ENCODE data around the gene GOLGA6L9.
"Not testable (repeated sequence)": the region's sequence is repeated elsewhere in the genome, so short reads cannot be mapped to it uniquely, and the experiment has no call there.

The GOLGA6L9 gene

DNA sequence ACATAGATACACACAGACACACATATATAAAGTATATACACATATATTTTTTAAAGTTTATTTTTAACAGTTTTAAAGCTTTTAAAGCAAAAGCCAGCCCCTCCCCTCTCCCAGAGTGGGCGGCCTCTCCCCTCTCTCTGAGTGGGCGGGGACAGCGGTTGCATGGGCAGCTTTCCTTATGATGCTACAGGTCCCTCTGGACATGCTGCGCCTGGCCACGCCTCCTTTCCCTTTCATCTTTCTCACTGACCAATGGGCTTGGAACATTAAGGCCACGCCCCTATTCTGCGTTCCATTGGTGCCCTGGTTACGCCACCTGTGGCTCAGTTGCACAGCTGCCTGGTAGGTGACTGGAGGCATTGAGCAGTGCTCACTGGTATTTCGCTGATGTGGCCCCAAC lies at the start of gene GOLGA6L9:
Gene GOLGA6L9 (plus strand): TSS at position 124 of the 400 bp plus-strand sequence. CDS start 264 bp downstream, at position 388.
- DNase-seq: not testable (repeated sequence)

DNA sequence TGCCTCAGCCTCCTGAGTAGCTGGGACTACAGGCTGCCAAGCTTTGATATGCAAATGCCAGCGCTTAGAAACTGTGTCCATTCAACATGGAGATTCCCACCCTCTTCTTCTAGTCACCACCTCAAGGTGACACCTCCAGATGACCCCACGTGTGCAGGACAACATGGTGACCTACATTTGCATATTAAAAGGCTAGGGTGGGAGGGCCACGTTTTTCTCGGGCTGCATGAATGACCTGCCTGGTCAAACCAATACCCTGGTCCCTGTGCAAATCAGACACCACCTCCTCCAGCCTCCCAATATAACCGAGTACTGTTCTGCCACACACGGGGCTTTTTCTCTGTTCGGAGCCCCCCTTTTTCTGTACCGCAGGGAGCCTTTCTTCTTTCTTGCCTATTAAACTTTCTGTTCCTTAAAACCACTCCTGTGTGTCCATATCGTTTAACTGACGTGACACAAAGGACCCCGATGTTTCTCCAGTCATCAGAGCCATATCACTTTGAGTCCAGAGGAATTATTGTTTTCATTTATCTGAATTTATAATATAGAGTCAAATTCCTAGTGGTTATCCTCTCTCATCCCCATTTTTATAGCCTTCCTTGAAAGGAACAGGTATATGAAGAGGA lies 48.2 kb upstream of the GOLGA6L9 start:
- not testable (repeated sequence) for DNase-seq

- not testable (repeated sequence) for DNase-seq
These were observed 42.4 kb upstream of the GOLGA6L9 start for GRCh38 chr15:82387209-82387608.

GRCh38 chr15:82390152-82390551 lies 39.5 kb upstream of the GOLGA6L9 start:
- not testable (repeated sequence) for DNase-seq

GRCh38 chr15:82392077-82392476 lies 37.5 kb upstream of the GOLGA6L9 start:
- DNase-seq: not testable (repeated sequence)

- no peak for DNase-seq
These were observed 35.9 kb upstream of the GOLGA6L9 start for GRCh38 chr15:82393671-82394070.

GRCh38 chr15:82395788-82396187 lies 33.8 kb upstream of the GOLGA6L9 start:
- not testable (repeated sequence) for DNase-seq

DNA sequence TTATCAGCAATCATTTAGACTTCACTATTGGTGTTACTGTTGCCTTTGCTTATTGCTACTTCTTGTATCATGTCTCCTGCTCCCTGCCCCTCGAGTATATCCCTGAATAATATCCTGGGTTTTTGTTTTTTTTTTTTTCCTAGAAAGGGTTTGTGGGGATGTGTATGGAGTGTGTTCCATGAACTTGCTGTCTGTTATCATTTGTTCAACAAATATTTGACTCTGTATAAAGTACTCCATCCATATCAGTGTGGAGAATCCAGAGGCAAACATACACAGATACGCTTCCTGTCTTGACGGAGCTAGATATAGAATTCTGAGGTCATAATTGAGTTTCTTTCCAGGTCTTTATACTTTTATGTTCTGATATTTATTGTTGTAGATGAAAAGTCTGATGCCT lies 31.8 kb upstream of the GOLGA6L9 start:
- no peak for DNase-seq

DNA sequence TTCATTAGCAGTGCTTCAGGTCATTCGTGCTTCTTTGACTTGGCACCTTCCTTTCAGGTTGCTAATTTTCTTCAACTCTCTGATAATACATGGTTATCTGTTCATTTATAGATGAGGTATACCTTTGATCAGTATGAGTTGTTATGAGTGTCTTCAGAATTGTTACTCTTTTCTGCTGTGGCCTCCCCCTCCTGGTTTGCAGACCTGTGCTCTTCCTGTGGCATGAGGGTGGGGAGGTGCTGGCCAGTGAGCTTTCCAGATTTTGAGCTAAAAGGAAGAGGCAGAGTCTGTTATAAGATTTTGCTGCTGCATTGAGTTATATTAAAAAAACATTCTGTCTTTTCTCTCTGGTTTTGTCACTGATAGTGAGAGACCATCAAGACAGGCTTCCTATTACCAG lies 30.8 kb upstream of the GOLGA6L9 start:
- DNase-seq: no peak

DNA sequence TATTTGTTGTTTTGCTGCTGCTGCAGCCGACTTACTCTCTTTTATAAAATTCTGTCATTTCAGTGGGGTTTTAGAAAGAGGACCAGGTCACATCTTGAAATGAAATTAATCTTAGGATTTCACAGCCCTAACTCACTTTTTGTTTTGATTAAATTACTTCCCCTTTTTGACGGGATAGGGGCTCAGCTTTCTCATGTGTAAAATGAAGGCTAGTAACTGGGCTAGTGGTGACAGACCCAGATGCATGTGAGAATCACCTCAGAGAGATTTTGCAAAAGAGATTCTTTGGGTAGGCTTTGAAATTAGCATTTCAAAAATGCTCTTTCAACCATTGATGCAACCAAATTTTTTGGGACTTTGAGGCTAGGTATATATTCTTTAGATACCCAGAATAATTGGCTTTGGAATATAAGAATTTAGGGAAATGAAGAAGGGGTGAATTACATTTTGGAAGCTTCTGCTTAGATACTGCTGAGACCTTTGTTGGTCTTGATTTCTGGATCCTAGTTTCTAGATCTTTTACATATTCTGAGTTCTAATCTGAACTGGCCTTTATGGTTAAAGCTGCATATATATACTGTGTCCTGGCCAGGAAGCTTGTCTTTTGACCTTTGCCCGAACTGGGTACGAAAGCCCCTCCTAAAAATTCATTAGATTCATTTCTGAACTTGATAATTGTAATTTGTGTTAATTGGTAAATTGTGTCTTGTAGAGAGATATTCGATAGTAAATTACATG lies 30.1 kb upstream of the GOLGA6L9 start:
- not testable (repeated sequence) for DNase-seq

DNA sequence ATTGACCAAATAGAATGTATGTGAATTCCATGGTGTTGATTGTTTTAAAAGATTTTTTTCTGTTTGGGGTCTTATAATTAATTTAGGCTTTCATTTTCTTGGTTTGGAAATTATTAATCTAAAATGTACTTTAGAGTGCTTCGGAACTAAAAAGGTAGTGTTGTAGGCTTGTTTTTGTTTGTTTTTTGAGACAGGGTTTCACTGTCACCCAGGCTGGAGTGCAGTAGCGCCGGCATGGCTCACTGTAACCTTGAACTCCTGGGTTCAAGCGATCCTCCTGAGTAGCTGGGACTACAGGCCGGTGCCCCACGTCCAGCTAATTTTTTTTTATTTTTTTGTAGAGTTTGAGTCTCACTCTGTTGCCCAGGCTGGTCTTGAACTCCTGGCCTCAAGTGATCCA lies 27.7 kb upstream of the GOLGA6L9 start:
- DNase-seq: not testable (repeated sequence)

- DNase-seq: not testable (repeated sequence)
These were observed 27.3 kb upstream of the GOLGA6L9 start for GRCh38 chr15:82402341-82402740.

- not testable (repeated sequence) for DNase-seq
These were observed 23.4 kb upstream of the GOLGA6L9 start for GRCh38 chr15:82406211-82406610.

DNA sequence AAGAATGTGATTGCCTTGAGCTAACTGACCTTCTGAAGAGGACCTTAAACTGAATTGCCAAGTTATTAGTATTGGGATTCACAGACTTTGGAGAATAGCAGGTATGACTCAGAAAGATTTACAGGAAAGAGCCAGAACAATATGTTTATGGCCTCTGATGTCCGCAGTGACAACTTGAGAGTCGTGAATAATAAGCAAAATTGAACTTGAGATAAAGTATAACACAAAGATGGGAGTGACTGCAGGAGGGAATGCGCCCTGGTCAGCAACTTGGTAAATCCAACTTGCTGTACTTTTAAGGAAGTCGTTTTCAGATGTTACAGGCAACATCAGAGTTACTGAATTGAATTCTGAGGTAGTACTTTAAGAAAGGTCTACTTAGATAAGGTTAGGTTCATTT lies 19.3 kb upstream of the GOLGA6L9 start:
- not testable (repeated sequence) for DNase-seq

GRCh38 chr15:82411595-82411994 lies 18.0 kb upstream of the GOLGA6L9 start:
- not testable (repeated sequence) for DNase-seq

- DNase-seq: not testable (repeated sequence)
These were observed 15.0 kb upstream of the GOLGA6L9 start for GRCh38 chr15:82414525-82415191.

GRCh38 chr15:82420516-82420915 lies 9.1 kb upstream of the GOLGA6L9 start:
- DNase-seq: not testable (repeated sequence)

DNA sequence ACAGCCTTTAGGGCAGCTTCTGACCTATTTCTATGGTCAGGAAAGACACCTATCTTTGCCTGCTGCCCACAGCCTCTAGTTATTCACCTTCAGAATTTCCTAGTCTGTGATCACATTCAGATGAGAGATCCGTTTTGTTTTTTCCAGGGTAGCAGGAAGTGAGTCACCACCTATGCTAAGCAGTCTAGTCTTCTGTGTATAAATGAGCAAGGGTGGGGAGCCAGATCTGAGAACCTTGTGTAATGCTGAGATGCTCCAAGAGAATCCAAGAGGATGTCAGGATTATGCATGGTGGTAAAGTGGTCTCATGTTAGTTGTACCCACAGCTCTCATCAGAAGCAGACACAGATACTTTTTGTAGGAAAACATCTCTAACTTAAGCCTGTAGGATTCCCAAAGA lies 8.7 kb upstream of the GOLGA6L9 start:
- not testable (repeated sequence) for DNase-seq

- not testable (repeated sequence) for DNase-seq
These were observed 2.5 kb upstream of the GOLGA6L9 start for GRCh38 chr15:82427117-82427516.

DNA sequence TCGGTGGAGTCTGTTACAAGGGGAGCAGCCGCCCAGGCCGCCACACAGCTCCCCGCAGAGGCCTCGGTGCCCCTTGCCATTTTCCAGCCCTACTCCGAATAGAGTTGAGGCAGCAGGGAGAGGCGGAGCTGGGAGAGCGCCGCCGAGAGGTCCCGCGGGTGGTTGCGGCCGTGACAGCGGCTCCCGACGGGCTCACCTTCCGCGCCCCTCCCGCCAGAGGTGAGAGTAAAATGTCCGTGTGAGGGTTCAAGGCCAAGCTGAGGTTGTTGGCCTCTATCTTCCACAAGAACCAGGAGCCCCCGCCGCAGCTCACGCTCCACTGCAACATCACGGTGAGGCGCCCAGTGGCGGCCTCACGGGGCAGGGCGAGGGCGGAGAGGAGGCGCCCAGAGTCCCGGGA lies 15.8 kb downstream of the GOLGA6L9 start:
- peak; percentile 36 for DNase-seq

DNA sequence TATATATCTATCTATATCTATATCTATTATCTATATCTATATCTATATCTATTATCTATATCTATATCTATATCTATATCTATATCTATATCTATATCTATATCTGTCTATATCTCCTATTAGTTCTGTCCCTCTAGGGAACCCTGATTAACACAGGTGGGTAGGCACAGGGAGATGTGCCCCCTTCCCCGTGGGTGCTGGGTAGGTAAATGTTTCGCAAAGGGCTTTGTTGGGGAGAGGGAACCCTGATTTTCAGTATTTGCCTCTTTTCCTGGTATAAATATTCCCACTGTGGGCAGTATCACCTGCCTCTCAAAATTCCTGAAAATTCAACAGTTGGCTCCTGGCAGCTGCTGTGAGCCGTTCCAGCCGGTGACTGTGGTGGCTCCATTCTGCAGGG lies 27.7 kb downstream of the GOLGA6L9 start:
- not testable (repeated sequence) for DNase-seq

GRCh38 chr15:82465629-82466028 lies 36.0 kb downstream of the GOLGA6L9 start:
- not testable (repeated sequence) for DNase-seq

DNA sequence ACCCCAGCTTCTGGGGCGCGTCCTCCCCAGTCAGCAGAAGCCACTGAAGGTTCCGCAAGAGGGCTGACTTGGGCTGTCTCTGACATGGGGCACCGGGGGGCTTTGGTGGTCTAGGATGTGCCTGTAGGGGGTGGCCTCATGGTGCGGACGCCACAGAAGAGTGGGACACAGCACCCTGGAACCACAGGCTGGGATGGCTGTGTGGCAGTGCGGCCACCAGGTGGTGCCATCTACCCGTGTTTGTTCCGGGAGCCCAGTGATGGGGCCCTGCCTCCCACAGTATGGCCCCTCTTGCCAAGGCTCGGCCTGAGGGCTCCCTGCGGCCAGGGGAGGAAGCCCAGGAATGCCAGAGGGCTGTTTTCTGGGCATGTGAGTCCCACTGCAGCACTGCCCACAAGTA lies 38.6 kb downstream of the GOLGA6L9 start:
- peak; percentile 36 for DNase-seq

- DNase-seq: not testable (repeated sequence)
These were observed 39.8 kb downstream of the GOLGA6L9 start for GRCh38 chr15:82469381-82469780.
